Left renal pelvis (tissue), 4 donors: ENCODE measurements around the gene RAPGEF5. TPM values are rescaled to one million over a fixed set of nuclear protein-coding genes. Genes with fewer than 3 reads are reported as not detected.

ENCODE experiments used
- DNase-seq, 4 donors: peaks; one replicate each; pipeline ENCODE4 v3.0.0-alpha.2; 2013; ENCODE audit warnings: low read depth in 4 of 4, low spot score in 3 of 4
- polyA plus RNA-seq, 4 donors: library from polyadenylated mRNA; unstranded; fragments of 120-200 nt; gene quantifications; one replicate each; pipeline ENCODE4 v1.2.1, GENCODE V29; 2013; ENCODE audit not compliant: insufficient read length in 4 of 4

RAPGEF5 gene
- polyA plus RNA-seq, 4 donors: 33.6 to 39.6 (median 37.5) TPM

DNA sequence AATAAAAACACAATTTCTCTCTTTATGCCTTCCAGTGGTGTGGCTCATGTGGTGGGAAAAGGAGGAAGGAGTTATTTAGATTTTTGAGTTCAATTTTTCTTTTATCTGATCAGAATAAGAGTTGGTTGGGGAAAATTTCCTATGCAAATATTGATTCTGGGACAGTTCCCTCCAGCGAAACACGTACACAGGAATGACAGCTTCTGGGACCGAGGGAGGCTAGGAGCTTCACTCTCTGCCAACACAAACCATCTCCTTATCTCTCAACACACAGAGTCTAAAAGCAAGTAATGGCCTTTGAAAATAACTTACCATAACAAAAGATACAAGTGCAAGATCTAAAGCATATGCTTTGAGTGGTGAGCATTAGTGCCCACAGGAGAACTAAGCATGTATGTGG lies 122.7 kb downstream of the RAPGEF5 start:
- no peak for DNase-seq

DNA sequence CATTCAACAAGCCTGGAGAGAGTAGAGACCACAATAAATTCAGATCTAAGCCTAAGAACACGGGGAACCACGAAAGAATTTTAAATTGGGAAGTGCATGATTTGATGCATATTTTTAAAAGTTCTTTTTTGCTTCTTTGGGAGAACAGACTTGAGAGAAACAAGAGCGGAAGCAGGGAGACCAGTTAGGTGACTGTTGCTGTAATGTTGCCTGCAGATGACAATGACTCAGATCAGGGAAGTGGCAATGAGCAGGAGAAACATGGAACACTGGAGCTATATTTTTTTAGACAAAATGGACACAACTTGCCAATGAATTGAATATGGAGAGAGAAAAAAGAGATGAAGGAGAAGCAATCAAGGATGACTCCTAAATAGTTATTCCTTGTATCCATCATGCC lies 125.1 kb downstream of the RAPGEF5 start:
- DNase-seq: no peak

DNA sequence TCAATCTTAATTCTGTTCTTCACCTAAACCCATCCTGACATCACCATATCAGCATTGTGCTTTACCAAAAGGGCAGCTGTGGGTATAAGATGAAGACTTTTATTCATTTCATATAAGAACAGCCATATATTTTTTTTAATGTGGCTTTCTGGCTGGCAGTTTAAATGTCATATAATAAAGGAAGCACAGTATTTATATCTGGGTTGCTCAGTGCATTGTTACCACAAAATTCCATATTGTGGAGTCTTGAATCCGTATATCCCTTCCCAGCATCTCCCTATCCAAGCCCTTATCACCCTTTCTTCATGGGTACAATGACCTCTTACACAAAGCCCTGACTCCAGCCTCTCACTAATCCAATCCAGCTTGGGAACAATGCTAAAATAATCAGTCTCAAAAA lies 125.8 kb downstream of the RAPGEF5 start:
- DNase-seq: no peak

DNA sequence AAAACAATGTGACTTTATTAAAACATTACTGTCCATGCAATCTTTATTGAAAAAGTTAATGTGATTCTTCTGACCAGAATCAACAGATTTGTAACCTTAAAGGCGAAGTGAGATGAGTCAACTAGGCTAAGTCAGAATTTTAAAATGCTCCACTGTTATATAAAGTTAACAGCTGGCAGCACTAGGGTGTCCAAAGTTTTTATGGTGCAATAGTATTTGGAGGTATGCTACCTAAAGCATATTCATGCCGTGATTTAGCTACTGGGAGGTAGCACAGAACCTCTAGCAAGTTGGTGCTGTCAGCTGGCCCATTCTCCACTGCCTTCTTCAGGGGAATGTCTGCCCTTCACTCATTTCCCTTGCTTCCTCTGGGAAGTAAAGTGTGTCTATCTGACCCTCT lies 126.7 kb downstream of the RAPGEF5 start:
- DNase-seq: no peak

DNA sequence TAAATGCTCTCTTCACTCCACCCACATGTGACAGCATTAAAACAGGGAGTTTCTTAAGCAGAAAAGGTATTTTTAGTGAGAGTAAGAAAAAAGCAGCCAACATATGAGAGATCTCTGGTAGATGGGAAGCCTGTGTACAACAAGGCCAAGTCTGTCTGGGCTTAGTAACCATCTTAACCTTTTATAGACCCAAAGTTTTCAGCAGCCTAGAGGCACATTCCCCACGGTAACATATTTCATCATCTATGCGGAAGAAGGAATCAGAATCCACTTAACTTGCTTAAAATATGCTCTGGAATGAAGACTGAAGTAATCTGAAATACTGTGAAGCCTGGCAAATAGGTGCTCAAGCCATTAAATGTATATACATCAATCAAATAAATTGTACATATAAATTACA lies 127.8 kb downstream of the RAPGEF5 start:
- no peak for DNase-seq

DNA sequence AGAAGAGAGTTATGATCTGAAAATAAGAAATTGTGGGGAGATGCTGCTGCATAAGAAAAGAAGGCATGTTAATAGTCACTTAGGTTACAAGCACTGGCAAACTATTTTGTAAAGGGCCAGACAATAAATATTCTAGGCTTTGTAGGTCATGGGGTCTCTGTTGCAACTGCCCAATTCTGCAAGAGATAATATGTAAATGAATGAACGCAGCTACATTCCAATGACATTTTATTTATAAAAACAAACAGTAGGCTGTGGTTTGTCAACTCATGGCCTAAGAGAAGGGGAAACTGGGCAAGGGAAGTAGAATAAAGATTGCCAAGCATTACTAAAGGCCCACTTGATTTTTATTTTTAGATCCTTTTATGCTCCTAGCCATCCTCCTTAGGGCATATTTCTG lies 133.1 kb downstream of the RAPGEF5 start:
- no peak for DNase-seq

DNA sequence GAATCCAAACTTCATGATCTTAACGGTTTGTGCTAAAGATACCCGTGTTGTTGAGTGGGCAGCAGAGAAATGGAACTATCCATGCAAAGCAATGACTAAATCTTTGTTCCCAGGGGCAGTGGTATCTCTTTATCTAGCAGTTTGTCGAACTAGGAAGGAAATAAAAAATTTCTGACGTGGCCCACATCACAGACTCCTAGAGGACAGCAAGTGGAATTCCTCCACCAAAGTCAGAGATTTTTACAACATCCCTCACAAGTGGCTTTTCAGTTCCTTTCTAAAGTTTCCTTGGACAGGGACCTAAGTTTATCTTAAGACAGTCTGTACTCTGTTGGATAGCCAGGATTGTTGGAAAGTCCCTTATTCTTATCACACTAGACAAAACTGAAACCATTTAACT lies 136.0 kb downstream of the RAPGEF5 start:
- no peak for DNase-seq

DNA sequence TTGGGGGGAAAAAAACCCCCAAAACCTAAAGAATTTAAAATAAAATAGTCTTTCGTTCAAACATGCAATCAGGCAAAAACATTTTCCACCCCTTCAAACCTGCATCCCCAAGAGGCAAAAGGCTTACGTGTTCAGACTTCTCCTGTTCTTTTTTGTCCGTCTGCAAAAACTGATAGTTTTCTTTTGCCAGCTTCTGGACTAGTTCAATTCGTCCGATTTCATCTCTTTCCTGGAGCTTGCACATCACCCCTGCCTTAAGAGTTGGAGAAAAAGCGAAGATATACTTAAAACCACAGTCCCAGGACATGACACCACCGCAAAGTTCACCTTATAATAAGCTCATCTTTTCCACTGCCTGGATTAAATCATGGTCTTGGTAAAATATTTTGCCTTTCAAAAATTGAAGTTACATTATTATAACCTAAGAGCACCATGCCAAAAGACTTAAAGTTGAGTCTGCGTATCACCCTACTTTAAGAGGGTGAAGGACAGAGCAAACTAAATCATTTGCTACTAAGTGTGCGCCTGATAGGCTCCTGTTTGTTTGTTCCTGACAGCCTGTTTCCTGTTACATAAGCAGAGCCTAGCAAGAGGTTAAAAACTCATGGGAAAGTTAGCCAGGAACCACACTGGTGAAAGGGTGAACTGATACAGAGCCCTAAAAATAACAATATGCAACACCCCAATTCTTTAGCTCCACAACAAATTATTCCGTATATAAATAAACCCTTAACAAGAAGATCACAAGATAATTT lies 137.0 kb downstream of the RAPGEF5 start:
- DNase-seq: no peak

DNA sequence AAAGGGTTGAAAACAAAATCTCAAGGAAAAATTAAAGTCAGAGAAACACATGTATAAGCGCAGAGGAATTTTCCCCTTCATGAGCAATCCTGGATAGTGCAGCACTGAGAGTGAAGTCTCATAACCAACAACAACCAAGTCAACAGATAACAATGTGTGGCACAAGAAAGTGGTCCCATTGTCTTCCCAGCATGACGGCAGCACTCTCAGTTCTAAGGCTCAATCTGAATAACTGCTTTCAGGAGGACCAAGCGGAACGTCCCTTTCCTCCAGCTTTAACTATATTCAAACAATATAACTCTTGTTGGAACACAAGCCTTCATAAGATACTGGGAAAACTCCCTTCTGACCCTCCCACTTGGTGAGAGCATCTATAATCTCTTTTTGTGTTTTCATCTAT lies 137.9 kb downstream of the RAPGEF5 start:
- DNase-seq: no peak

DNA sequence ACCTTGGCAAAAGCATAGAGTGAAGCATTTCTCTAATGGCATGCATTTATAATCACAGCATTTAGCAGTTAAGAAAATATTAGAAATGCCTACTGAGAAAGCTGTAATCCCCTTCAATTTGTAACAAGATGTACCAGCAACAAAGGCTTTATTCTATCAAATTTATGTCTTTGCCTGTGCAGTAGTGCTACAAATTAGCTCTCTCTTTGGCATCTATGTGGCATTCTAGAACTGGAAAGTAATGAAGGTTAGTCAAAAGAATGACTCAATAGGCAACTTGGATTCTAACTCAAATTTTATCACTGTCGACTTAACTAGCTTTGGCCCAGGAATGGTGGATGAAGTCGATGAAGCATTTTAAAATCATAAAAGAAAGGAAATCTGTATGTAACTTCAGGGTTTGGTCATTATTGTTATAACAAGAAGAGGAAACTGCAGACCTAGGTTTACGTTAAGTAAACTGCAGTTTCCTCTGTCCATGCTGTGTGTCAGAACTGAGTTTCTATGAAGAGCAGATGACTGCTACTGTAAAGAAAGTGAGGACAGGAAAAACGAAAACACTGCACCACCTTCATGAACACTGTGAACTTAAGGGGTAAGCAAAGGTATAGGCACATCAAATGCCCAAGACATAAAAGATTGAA lies 140.0 kb downstream of the RAPGEF5 start:
- DNase-seq: no peak

DNA sequence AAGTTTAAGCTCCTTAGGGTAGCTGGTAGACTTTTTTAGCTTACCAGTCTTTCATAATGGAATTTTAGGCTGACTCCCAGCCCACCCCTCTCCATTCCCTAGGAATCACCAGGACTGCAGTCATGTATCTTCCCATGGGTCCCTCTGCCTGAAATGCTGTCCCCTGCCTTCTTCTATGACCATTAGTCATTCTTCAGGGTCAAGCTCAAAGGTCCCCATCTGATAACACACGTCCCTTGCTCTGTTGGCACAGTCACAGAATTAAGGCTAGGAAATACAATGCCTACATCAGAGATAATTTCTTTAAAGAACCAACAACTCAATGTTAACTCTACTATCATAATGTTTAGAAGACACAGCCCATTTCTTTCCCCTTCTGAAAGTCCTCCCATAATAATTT lies 140.6 kb downstream of the RAPGEF5 start:
- no peak for DNase-seq

DNA sequence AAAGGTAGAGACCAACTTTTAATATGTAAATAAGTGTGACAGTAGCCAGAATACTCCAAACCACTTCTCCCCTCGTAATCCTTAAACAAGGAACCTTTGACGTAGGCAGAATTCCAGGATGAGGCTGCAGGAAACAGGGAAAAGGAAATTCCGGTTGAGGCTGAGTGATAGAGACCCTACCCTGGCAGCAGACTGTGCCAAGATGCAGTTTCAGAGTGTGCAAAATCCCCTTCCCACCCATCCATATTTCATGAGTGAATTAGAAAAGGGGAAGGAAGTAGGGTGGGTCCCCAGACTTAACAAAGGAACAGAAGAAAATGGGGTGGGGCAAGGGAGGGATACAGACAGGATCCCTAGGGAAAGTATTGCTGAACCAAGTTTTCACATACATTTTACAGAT lies 143.0 kb downstream of the RAPGEF5 start:
- DNase-seq: no peak

DNA sequence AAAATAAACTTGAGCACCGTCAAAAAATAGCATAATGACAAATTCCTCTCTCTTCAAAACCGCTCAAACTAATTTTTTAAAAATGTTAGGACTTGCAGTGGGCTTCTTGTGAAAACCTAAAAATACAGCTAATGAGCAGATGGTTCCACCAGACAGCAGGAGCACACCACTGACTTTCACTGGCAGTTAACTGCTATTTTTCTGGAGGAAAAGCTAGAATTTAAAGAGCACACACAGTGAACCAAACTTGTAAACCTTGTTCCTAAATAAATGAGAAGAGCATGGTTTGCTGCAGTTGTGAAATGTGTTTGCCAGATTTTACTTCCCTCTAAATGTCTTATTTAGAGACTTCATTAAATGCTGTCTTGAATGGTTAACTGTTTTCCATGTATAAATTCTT lies 143.9 kb downstream of the RAPGEF5 start:
- DNase-seq: no peak

DNA sequence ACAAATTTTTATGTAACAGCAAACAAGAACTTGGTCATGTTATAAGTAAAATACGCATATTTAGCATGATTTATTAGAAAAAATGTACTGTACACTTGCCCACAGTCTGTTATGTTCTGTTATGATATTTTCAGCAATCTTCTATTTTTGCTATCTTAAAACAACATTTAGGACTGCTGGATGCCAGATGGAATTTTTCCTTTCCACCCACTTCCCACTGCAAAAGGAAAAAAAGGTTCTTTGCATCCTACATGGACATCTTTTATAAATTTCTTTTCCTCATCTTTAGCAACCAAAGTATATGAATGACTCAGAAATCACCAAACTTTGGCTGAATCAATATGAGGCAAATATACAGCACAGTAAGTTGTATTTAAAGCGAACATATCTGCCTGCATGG lies 146.0 kb downstream of the RAPGEF5 start:
- DNase-seq: no peak

DNA sequence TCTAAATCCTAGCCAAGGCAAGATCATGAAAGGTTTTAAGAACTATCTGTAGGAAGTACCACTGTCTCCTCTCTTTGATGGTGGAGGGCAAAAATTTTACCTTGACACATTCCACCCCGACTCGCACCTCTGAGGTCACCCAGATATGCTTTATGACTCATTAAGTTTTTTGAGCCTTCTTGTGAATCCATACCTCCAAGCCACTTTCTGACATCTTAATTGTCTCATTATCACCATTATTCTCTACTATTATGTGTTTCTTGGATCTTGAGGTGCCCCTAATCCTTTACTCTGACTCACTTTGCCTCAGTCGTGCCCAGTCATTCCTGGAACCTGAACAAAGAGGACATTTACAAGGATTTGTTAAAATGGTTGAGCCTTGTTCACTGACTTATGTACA lies 146.6 kb downstream of the RAPGEF5 start:
- DNase-seq: no peak

DNA sequence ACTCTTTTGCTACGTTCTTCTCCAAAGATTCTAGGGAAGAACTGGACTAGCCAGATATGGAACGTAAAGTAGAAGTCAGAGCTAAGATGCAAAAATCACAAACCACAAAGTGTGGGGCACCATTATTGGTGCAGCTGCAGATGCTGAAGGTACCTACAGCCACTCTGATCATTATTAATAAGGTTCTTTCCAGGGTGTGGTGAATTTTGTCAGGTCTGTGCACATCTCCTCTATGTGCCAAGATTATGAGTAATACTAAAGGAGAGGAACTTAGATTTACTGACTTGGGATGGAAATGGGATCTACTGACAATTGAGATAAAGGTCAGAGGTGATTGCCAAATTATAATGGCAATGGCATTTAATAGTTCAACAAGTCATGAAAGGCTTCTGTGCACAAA lies 148.2 kb downstream of the RAPGEF5 start:
- no peak for DNase-seq

DNA sequence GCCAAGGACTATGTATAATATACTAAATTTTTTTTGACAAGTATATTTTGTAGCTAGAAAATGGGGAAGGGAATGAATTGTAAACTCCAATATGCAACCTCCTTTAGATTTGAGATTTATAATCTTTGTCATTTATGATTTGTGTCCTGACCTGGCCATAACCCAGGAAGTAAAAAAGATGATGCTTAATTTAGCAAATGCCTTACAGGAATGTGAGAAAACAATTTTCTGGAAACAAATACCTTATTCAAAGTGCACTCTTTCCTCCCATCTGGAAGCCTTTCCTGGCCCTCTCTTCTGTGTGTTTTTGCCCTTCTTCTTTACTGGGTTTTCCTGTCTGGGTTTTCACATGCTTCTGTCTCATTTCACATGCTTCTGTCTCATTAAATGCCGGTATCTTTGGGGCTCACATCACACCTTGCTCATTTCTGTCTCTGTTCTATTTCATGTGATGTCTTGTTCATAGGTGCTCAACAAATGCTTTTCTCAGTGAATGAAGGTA lies 149.2 kb downstream of the RAPGEF5 start:
- no peak for DNase-seq

DNA sequence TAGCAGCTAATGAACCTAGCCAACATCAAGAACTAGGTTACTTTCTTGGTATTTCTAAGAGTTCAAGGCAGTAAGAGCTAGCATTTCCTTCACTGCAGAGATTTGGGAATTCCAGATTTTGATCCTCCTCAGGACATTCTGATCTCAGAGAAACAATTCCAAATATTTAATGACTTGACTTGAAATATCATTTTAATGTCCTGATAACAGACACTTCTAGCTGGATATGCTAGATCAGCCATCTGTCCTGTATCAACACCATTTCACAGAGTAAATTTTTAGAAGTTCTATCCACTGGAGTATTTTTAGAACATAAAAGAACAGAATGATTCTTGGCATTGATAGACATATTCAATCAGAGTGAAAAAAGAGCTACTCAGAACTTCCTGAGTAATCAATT lies 151.3 kb downstream of the RAPGEF5 start:
- DNase-seq: no peak

DNA sequence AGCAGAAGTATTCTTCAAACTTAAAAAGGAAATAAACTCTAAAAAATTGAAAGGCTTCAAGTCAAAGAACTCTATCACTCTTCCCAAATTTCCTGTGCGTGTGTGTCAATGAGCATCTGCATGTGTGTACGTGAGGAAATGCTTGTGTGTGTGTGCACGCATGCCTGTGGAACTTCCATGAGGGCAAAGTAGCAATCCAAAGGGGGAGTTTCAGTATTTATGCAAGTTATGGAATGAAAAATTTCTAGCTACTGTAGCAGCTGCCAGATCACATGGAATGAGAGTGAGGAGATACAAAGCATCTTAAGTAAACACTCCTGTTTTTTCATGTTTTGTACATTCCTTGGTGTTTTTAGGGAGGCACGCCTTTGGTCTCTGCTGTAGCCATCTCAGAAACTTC lies 152.6 kb downstream of the RAPGEF5 start:
- DNase-seq: no peak

DNA sequence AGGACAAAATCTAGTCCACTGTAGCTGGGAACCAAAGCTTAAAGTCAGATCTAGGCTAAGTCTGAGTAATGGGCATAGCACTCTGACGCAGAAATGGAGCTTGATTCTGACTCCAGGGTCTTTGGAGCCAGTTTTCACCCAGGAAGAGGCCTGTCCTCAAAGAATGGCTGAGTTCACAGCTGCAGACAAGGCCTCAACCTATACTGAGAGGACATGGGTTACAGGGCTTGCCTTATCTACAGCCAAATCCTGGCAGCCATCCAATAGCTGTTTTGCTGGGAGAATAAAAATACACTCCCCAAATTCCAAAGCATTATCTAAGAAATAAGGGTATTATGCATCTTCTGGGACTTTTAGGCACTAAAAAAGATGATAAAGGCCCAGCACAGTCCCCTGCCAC lies 154.8 kb downstream of the RAPGEF5 start:
- no peak for DNase-seq

DNA sequence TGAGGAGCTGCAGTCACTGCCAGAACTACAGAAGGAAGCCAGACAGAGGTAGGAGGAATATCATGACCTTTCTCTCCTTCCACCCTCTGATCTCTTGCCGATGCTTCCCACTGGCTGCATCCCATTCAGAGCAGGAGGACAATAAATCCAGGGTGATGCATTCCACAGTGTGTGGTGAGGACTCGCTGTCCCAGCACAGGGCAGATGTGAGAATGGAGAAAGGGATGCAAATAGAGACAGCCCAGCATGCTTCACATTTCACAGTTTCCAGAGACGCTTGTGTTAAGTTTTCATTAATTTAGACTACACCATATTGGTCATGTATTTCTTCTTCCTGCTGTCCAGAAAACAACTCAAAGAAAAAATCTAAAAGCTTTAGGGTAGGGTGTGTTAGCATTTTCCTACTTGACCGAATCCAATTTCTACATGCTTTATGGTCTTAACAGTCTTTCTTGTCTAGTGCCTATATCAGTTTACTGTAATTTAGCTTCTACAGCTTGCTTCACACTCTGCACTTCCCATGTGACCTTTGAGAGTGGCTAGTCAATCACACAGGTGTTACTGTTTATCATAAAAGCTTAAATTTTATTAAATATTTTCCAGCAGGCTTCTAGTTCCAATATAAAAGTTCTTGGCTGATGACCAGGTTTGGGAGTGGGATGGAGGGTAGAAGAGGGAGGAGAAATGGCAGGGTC lies 155.6 kb downstream of the RAPGEF5 start:
- no peak for DNase-seq

DNA sequence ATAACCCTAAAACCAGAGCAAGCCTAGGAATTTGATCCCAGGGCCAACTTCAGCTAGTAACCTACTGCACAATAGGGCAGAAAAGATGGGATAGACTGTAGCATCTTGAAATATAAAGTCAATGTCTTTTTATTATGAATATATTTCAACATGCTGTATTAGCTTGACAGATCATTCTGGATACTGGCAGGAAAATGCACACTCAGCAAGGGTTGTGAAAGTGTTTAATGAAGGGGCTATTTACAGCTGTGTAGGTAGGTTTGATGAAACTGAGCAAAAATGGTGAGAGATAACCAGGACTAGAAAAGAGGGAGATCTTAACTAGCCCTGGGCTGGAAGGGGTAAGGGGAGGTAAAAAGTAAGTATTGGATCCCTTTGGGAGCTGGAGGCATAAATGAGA lies 156.2 kb downstream of the RAPGEF5 start:
- no peak for DNase-seq
